Breast epithelium (tissue), 3 donors: ENCODE results near the gene PMCH.

Experiments
- CTCF ChIP-seq, 3 donors: fragments of 450-650 bp; IDR thresholded peaks; one replicate each; pipeline ENCODE4 v1.5.1; 2016 to 2017; ENCODE audit warnings: antibody characterized with exemption in 3 of 3, mild to moderate bottlenecking in 3 of 3, moderate library complexity in 3 of 3
- POLR2A ChIP-seq: fragments of 450-650 bp; IDR thresholded peaks from one replicate; pipeline ENCODE4 v1.6.1; 2016; ENCODE audit warnings: antibody characterized with exemption, mild to moderate bottlenecking, moderate library complexity

GRCh38 chr12:102174761-102175160, 22.9 kb downstream of the PMCH start:
- TF ChIP-seq CTCF (IDR thresholded peaks at IDR 0.05) = no peak
- no peak for TF ChIP-seq POLR2A
